ENCODE results near the gene GET3.

GET3 gene

DNA sequence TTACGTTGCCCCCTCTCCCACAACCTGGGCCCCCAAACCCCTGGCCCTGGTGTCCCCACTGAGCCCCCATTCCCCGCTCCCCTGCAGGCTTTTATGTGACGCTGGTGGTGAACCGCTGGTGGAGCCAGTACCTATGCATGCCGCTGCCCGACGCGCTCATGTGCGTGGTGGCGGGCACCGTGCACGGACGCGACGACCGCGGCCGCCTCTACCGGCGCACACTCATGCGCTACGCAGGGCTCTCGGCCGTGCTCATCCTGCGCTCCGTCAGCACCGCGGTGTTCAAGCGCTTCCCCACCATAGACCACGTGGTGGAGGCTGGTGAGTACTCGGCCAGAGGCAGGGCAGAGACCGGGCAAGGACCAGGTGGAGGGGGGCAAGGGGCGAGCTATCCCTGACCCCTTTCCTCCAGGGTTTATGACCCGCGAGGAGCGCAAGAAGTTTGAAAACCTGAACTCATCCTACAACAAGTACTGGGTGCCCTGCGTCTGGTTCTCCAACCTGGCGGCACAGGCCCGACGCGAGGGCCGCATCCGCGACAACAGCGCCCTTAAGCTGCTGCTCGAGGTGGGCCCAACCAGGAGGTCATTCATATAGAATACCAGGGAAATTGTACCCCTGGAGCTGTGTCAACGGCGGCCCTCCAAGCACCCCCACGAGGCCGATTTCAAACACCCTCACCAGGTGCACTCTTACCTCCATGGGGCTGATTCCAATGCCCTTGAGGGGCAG lies 17.3 kb downstream of the GET3 start:
- DNase-seq: no peak

DNA sequence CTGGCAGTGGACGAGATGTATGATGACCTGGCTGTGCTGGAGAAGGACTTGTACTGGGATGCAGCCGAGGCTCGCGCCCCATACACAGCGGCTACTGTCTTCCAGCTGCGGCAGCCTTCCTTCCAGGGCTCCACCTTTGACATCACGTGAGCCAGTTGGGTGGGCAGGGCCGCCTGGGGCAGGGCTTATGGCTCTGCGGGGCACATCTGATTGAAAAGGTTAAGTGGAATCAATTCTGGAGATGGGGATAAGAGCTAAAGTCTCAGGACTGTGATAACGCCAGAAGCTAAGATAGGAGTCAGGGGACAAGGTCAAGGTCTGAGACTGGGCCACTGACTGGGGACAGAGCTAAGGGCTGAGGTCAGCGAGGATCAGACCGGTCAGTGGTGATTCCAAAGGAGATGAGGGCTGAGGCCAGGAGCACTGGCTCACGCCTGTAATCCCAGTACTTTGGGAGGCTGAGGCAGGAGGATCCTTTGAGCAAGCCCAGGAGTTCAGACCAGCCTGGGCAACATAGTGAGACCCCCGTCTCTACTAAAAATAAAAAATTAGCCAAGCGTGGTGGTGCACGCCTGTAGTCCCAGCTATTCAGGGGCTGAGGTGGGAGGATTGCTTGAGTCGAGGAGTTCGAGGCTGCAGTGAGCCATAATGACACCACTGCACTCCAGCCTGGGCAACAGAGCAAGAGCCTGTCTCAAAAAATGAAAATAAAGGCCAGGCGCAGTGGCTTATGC lies 19.0 kb downstream of the GET3 start:
- no peak for DNase-seq

DNA sequence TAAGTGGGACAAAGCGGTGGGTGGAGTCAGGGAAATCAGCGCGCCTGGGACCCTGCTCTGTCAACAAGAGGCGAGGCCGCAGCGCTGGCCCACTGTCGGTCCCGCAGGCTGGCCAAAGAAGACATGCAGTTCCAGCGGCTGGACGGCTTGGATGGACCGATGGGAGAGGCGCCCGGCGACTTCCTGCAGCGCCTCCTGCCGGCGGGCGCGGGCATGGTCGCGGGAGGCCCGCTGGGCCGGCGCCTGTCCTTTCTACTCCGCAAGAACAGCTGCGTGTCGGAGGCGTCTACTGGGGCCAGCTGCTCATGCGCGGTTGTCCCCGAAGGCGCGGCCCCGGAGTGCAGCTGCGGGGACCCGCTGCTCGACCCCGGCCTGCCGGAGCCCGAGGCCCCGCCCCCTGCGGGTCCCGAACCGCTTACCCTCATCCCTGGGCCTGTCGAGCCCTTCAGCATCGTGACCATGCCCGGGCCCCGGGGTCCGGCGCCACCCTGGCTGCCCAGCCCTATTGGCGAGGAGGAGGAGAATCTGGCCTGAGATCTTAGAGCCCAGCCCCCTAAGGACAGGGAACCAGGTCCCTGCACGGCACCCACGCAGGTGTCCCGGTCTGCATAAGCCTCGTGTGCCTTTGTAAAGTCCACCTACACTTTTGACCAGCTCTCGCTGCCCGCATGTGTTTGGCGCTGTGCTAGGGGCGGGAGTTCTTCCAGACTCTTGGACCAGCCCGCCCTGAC lies 20.4 kb downstream of the GET3 start:
- DNase-seq: peak; percentile 32

DNA sequence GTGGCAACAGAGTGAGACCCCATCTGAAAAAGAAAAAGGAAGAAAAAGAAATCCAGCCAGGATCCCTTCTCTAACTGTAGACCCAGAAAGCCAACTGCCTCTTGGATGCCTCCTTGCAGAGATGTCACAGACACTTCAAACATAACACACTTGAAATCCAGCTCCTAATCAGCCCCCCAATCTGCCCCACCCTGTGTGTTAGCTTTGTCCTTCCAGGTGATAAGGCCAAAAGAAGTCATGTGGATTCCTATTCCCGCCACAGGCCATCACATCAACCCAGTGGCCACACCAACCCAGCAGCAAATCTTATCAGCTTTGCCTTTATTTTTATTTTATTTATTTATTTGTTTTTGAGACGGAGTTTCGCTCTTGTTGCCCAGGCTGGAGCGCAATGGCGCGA lies 22.4 kb downstream of the GET3 start:
- DNase-seq: no peak

DNA sequence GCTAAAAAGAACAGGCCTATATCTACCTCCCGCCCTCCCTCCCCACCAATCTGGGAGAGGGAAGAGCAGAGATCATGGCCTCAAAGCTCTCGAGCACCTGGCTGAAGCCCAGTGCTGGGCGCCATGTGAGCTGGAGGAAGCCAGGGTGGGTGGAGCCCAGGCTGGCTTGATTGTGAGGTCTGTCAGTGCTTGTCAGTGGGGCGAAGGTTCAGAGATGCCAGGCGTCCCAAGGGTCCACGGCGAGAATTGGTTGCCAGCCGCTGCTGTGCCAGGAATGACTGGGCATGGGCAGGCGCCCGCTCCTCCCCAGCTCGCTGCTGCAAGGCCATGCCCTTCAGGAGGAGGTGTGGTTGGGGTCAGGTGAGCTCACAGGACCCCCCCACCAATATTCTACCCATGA lies 25.8 kb downstream of the GET3 start:
- DNase-seq: no peak

DNA sequence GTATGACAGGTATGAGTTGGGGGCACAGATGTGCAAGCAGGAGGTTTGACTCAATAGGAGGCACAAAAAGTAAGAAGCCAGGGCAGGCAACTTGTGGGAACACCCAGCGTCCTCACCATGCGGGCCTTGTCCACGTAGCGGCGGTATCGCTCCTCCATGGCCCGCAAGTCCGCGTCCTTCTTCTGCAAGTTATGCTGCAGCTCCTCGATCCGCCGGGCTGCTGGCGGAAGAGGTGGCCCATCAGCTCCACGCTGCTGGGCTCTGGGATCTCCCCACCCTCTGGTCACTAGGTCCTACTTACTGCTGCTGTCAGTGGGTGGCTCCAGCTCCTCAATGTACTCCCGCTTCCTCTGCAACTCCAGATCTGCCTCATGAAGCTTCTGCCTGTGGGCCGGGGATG lies 27.4 kb downstream of the GET3 start:
- no peak for DNase-seq

DNA sequence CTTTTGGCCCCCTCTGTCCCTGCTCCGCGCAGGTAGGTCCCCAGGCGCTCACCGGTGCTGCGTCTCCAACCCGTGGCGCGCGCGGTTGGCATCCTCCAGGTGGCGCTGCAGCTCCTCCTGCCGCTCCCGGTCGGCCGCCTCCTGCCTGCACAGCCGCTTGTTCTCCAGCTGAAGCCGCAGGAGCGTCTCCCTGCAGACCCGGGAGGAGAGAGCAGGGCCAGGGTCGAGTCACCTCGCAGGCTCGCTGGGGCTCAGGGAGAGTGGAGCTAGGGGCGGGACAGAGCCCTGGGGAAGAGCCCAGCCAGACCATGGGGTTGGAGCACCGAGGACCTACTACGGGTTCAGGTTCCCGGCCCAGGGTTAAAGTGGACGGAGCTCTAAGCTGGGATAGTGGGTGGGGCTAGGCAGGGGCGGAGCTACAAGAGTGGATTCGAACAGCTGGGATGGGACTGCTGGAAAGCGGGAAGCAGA lies 28.8 kb downstream of the GET3 start:
- DNase-seq: no peak

DNA sequence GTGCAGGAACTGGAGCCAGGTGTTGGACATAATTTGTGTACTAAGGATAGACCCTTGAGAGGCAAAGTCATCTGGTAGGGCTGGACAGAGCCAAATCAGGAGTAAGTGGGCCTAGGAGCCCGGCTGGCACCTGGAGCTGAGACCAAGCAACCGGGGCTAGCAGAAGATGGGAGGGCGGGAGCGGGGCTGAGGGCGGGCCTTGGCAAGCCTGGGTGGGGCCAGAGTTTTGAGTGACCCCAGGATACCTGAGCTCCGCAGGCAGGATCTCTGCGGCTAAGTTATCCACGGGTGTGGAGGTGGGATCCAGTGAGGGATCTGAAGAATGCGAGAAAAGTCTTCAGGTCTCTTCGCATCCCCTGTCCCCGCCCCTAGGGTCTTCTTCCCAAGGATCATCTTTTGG lies 29.9 kb downstream of the GET3 start:
- no peak for DNase-seq

DNA sequence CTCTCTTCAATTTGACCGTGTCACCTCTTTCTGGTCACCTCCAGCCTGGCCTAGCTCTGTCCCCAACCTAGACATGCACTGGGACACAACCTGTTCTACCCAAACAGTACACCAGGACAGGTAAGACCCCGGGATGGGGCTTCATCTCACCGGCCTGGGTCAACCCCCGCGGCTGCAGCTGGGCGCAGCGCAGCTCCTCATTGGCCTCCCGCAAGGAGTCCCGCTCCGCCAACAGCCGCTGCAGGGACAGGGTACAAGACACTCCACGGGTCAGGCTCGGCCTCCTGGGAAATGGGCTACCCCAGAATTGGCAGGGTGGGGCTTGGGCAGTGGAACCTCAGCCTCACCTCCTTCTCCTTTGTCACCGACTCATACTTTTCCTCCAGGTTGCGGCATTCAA lies 30.4 kb downstream of the GET3 start:
- no peak for DNase-seq

DNA sequence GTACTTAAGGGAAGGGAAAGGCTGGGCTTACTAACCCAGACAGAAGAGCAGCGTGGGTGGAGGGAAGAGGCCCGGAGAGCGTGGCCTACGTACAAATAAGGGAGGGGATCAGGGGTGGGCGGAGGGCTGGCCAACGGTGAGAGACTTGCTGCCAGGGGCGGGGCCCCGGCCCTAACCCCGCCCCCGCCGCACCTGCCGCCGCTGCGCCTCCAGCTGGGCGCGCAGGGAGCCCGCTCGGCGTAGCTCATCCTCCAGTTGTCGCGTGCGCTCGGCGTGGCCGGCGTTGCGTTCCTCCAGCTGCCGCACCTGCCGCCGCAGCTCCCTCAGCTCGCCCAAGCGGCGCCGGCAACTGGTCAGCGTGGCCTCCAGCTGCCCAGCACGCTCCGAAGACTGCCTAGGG lies 32.4 kb downstream of the GET3 start:
- DNase-seq: no peak

DNA sequence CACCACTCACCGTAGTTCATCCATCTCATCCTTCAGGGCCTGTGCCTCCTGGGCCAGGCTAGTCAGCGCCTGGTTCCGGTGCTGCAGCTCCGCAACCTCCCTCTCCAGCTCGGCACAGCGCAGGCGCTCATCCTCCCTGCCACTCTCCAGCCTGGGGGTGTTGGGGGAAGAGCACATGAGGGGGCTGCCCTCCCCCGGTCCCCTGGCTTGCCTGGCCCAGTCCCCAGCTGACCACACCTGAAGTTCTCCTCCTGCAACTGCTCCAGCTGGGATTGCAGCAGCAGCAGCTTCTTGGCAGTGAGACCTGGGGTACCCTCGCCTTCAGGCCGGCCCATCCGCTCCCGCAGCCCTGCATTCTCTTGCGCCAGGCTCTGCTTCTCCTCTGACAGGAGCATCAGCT lies 33.6 kb downstream of the GET3 start:
- no peak for DNase-seq

DNA sequence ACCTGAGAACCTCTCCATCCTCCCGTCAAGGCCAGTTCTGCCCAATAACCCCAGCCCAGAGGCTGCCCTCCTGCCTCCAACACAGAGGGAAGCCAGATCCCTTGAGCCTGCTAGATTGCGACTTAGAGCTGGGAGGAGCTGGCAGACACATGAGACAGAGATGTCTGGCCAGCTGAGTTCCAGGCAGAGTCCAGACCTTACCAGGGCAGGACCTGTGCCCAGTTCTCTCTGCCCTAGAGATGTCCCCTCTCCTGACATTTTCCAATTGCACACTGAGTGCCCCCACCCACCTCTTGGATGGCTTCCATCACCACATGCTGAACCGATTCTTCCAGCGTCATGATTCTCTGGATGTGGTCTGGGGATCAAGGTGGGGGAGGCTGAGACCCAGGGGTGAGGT lies 35.0 kb downstream of the GET3 start:
- DNase-seq: no peak

DNA sequence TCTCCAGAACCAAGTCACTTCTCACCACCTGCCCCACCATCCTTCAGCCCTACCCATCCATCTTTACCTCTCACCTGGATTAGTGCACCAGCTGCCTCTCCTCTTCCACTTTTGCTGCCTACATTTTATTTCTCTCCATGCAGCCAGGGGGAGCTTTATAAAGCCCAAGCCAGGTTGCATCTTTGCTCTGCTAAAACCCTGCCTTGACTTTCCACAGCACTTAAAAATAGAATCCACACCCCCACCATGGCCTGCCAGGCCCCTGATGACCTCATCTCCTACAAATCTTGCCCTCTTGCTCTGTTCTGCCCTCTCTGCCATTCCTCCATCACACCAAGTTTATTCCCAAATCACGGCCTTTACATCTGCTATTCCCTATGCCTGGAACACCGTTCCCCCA lies 36.3 kb downstream of the GET3 start:
- DNase-seq: no peak

DNA sequence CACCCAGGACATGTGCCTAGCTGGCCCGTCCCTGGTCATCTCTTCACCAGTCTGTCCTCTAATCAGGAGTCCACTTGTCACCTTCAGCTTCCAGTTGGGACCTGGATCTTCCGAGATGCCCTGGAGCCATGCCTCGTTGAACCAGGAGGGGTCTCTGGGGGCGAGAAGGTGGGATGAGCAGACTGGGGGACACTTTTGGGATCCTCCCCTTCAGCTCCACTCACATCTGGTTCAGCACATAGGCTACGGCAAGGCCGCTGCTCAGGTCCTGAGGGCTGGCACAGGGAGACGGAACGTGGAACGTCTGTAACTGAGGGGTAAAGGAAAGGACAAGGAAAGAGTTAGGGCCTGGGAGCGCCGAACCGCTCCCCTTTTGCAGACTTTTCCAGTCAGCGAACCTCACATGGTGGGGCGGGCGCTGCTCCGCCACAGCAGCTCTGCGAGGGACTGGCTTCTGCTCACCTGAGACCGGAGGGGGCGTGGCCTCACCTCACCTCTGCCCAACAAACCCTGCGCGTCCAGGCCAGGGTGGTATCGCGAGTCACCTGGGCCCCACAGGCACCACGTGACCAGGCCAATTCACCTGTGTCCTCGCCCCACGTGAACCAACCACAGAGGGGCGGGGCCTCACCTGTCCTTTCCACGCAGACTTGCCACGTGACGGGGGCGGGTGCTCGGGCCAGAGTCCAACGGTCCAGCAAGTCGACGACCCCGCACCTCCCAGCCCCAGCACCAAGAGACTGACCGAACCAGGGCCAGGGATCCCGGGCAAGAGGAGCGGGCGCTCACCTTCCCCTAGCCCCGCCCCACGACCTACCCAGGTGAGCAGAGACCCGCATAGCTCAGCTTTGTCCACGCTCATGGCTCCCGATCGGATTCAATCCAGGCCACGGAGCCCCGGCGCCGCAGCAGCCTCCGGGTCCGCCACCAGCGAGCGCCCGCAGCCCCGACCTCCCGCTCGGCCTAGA lies 37.6 kb downstream of the GET3 start, which contains the start of gene HOOK2:
Gene HOOK2, minus strand, starts transcription at position 965 of the 968 bp plus-strand sequence. Its CDS starts 103 bp downstream, at position 862.
- peak; percentile 64 for DNase-seq

DNA sequence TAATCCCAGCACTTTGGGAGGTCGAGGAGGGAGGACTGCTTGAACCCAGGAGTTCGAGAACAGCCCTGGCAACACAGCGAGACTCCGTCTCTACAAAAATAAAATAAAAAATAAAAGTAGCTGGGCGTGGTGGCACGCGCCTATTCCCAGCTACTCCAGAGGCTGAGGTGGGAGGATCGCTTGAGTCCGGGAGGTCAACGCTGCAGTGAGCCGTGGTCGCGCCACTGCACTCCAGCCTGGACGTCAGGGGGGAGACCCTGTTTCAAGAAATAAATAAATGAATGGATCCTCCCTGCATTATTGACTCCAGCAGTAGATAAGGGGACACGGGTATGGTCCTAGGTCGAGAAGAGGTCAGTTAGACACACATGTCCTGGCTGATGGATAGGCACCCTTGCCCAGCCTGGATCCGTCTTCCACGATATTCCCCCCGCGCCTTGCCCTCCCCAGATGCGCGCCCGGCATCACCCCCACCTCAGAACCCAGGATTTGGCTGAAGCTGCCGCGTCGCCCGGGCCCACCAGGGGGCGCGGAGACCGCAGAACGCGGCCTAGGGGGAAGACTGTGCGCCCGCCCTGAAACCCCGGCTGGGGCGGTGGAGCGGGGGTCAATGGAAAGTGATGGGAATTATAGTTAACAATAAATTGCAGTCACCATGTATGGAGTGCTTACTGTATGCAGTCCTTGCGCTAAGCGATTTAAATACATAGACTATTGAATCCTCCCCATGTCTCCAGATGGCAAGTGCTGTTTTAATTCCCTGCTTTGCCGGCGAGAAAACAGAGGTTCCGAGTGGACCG lies 40.1 kb downstream of the GET3 start:
- DNase-seq: peak; percentile 44

DNA sequence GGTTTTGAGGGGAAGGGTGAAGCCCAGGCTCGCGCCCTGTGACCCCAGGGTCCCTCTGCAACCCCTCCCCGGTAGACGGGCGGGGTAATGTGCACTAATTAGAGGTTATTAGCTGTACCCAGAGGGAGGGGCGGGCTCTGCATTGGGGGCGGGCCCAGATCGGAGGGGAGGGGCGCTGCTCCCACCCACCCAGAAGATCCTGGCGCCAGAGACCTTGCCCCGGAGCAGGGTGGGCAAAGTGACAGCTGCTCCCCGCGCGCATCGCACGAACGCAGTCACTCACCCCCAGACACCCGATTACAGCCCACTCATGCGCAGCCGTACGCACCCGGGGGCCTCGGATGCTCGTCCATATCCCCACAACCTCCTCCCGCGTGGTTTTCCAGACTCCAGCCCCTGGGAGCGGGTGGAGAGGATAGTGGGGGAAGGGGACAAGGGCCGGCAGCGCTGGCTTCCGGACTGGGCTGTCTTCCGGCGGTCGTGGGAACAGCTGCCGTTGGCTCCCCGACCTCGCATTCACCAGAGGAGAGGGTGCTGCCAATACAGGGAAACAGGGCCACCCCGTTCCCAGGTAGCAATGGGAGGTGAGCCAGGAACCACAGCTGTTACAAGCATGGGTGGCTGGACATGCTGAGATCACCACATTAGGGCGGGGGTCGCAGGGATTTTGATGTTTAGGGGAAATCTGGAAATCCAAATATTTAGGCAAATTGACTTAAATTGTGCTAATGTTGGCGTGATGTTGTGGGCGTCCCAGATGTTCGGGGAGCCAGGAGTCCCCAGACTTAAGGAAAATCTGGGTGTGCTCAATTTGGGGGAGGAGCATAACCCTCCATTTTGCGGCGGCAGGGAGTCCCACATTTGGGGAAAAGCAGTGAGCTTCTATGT lies 41.0 kb downstream of the GET3 start:
- peak; percentile 23 for DNase-seq

DNA sequence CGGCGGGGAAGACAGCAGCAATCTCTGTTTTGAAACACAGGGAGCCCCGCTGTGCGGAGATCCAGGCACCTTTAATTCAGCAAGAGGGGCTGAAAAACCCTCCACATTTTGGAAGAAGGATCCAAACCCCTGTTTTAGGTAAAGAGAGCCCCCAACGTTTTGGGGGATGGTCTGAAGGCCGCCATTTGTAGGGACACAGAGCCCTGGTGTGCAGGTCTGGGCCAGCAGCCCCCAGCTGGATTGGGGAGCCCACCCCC lies 41.5 kb downstream of the GET3 start:
- no peak for DNase-seq

DNA sequence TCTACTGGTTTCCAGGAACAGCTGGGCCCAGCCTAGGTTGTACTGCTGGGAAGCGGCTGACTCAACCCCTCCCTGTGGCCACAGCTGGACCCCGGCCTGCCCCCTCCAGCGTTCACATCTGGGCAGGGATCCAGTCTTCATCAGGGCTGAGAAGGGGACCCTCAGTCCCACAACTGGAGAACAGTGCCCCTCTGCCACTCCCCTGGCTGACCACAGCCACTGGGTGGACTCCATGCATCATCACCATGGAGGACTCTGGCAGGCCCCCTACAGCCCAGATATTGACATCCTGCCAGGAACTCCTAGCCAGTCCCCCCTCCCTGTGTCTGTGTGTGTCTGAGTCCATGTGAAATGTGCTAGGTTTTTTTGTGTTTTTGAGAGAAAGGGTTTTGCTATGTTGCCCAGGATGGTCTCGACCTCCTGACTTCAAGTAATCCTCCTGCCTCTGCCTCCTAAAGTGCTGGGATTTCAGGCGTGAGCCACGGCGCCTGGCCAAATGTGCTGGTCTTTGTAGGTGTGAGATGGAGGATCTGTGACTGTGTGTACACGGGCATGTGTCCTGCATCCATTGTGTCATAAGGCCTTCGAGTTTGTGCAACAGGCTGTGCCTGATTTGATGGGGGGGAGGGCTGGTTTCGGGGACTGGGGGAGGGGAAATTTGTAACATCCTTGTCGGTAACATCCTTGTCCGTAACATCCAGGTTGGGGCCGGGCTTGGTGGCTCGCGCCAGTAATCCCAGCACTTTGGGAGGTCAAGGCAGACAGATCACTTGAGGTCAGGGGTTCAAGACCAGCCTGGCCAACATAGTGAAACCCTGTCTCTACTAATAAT lies 42.1 kb downstream of the GET3 start:
- no peak for DNase-seq

DNA sequence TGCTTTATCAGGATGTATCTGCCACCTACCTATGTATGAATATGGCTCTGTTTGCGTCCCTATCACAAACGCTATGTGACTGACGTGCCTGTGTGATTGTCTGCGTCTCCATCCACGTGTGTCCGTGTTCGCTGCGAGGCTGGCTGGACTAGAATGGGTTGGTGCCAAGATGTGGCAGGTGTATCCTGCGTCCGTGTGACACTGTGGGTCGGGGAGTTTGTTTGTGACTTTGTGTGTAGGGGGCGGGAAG lies 44.8 kb downstream of the GET3 start:
- DNase-seq: no peak
